Fibroblast of lung (primary cell): Measurements from ENCODE around the gene KCTD5.

Experiments used
- EZH2 ChIP-seq: IDR thresholded peaks from 2 replicates; pipeline ENCODE4 v1.5.1; 2012; ENCODE audit warnings: low read length, control low read depth, mild to moderate bottlenecking; ENCODE audit errors: missing control alignments
- TF ChIP-seq, protein P1 (sequence below), 2 donors: IDR thresholded peaks in 1 of 2; conservative IDR thresholded peaks in 1 of 2; 1 replicate in 1 of 2; 2 replicates in 1 of 2; pipeline ENCODE4 v1.5.1; 2011 to 2012; ENCODE audit warnings: low read length in 2 of 2, control low read depth in 1 of 2, inconsistent platforms in 1 of 2, low read depth in 1 of 2, mild to moderate bottlenecking in 1 of 2

DNA sequence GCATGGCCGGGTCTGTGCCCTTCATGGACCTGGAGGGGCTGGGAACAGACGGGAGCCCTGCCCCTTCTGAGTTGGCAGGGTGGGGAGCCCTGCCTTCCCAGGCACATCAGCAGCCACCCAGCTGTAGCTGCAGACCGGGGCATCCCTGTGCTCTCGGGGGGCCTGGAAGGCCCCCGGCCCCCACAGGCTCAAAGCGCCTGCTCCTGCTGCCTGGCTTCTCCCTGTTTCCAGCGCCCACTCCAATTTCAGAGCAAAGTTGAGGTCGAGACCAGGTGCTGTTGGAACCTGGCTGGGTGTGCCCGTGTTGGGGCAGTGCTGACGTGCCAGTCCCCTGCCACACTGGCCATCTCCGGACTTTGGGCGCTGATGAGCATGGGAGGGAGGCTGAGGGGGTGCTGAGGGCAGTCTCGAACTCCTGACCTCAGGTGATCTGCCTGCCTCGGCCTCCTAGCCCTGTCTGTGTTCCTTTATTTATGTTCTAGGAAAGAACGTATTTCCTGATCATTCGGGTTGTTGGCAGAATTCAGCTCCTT, 42.6 kb downstream of the KCTD5 start:
- TF ChIP-seq, protein P1, sequence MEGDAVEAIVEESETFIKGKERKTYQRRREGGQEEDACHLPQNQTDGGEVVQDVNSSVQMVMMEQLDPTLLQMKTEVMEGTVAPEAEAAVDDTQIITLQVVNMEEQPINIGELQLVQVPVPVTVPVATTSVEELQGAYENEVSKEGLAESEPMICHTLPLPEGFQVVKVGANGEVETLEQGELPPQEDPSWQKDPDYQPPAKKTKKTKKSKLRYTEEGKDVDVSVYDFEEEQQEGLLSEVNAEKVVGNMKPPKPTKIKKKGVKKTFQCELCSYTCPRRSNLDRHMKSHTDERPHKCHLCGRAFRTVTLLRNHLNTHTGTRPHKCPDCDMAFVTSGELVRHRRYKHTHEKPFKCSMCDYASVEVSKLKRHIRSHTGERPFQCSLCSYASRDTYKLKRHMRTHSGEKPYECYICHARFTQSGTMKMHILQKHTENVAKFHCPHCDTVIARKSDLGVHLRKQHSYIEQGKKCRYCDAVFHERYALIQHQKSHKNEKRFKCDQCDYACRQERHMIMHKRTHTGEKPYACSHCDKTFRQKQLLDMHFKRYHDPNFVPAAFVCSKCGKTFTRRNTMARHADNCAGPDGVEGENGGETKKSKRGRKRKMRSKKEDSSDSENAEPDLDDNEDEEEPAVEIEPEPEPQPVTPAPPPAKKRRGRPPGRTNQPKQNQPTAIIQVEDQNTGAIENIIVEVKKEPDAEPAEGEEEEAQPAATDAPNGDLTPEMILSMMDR (conservative IDR thresholded peaks at IDR 0.05 in 1 of 2, IDR thresholded peaks at IDR 0.05 in 1 of 2; ENCODE audit: low read depth in 1 of 2, low read length in 2 of 2) = no peak
- no peak for TF ChIP-seq EZH2
